Natural killer cell (primary cell): ENCODE measurements around the gene ZFR2. TPM values are rescaled to one million over a fixed set of nuclear protein-coding genes. Genes with fewer than 3 reads are reported as not detected.

ENCODE experiments used
- ATAC-seq, 3 donors: fragments of 150-1000 bp in 2 of 3; fragments of 200-7000 bp in 1 of 3; cut with Tn5 transposase; 1 replicate in 1 of 3; 2 replicates in 2 of 3; pipeline ENCODE4 v1.10.0; 2021; ENCODE audit warnings: mild to moderate bottlenecking in 2 of 3, moderate library complexity in 2 of 3
- DNase-seq, 2 donors: peaks; one replicate each; pipeline versions ENCODE4 v3.0.0 to v3.0.0-alpha.2; 2013 to 2021; ENCODE audit warnings: mixed read lengths in 1 of 2
- H3K27ac ChIP-seq: one replicate; pipeline ENCODE4 v1.5.1; 2013; ENCODE audit warnings: mild to moderate bottlenecking, low read length
- H3K27me3 ChIP-seq: one replicate; pipeline ENCODE4 v1.6.1; 2013; ENCODE audit warnings: low read length; ENCODE audit not compliant: control insufficient read depth, insufficient read depth
- H3K36me3 ChIP-seq: one replicate; pipeline ENCODE4 v1.6.1; 2013; ENCODE audit warnings: low read length; ENCODE audit not compliant: control insufficient read depth, insufficient read depth
- H3K4me1 ChIP-seq: one replicate; pipeline ENCODE4 v1.6.1; 2013; ENCODE audit warnings: low read length; ENCODE audit not compliant: control insufficient read depth, insufficient read depth
- H3K4me3 ChIP-seq: one replicate; pipeline ENCODE4 v1.5.1; 2013; ENCODE audit warnings: low read length
- H3K9me3 ChIP-seq: one replicate; pipeline ENCODE4 v1.6.1; 2013; ENCODE audit warnings: low read length; ENCODE audit not compliant: control insufficient read depth, insufficient read depth
- H3K27ac Mint-ChIP-seq, 2 donors: one replicate each; pipeline ENCODE4 v1.8.0; 2022; ENCODE audit warnings: mild to moderate bottlenecking in 2 of 2, mixed read lengths in 2 of 2, moderate library complexity in 1 of 2
- H3K27me3 Mint-ChIP-seq, 2 donors: one replicate each; pipeline ENCODE4 v1.8.0; 2022; ENCODE audit warnings: low read depth in 2 of 2, mixed read lengths in 2 of 2
- H3K36me3 Mint-ChIP-seq: one replicate; pipeline ENCODE4 v1.8.0; 2022; ENCODE audit warnings: mixed read lengths
- H3K4me1 Mint-ChIP-seq, 2 donors: one replicate each; pipeline ENCODE4 v1.8.0; 2022; ENCODE audit warnings: mixed read lengths in 2 of 2
- H3K4me3 Mint-ChIP-seq: one replicate; pipeline ENCODE4 v1.8.0; 2022; ENCODE audit warnings: mild to moderate bottlenecking, moderate library complexity, mixed read lengths
- H3K9me3 Mint-ChIP-seq, 2 donors: one replicate each; pipeline ENCODE4 v1.8.0; 2022; ENCODE audit warnings: mixed read lengths in 2 of 2
- CTCF ChIP-seq: fragments of 200-600 bp; IDR thresholded peaks from one replicate; pipeline ENCODE4 v1.8.0; 2022; ENCODE audit warnings: antibody characterized with exemption
- WGBS: methylation state at CpG from one replicate; pipeline ENCODE4 v1.1.7; 2013; ENCODE audit warnings: missing lambda C conversion rate; ENCODE audit not compliant: insufficient coverage; 5-methylcytosine and 5-hydroxymethylcytosine counted together
- intact Hi-C: fragments of 100-400 bp; cut with micrococcal nuclease; formaldehyde crosslinking; loops from one replicate; pipeline ENCODE4 v1.14.2; 2022
- total RNA-seq, 4 donors: library from RNA; stranded (reverse); fragments of 120-200 nt in 1 of 4; gene quantifications; one replicate each; pipeline versions ENCODE4 v1.2.3 to v1.2.4, GENCODE V29; 2013 to 2022

ZFR2 gene
- total RNA-seq, 3 donors from 2014 or later (not counting 1 experiment from before 2014, with no cell fraction given), result 1.6 to 4.4 (median 1.7) TPM

GRCh38 chr19:3825286-3825956 is 43.4 kb downstream of the ZFR2 start:
- no peaks in the 10 kb centered on the region for H3K27me3 Mint-ChIP-seq
- Histone ChIP-seq H3K27me3 (no peaks in the 10 kb centered on the region), H3K4me3 (no peak overlapping the region), H3K9me3 (no peaks in the 10 kb centered on the region), H3K27ac (no peak overlapping the region), H3K4me1 (peaks cover 24% of the 10 kb centered on the region), H3K36me3 (no peaks in the 10 kb centered on the region)
- no peaks in the 10 kb centered on the region for H3K9me3 Mint-ChIP-seq
- no peak overlapping the region for H3K4me3 Mint-ChIP-seq
- H3K4me1 Mint-ChIP-seq, result peaks cover 5 to 15% of the 10 kb centered on the region in 2 donors
- no peak for TF ChIP-seq CTCF
- H3K27ac Mint-ChIP-seq, result peak overlapping the region in 1 of 2 donors; percentile 15
- ATAC-seq, result no peak
- intact Hi-C loops, result no loop called here
- no peaks in the 10 kb centered on the region for H3K36me3 Mint-ChIP-seq
- no peak for DNase-seq
- WGBS, result 85% methylated on average over 31 of the region's 32 CpGs

- Histone ChIP-seq H3K27me3 (no peaks in the 10 kb centered on the region), H3K27ac (no peak overlapping the region), H3K4me1 (peaks cover 28% of the 10 kb centered on the region), H3K9me3 (no peaks in the 10 kb centered on the region), H3K4me3 (no peak overlapping the region), H3K36me3 (no peaks in the 10 kb centered on the region)
- intact Hi-C loops, result loop anchor here (5.0 kb wide), 1 partner anchor 101 kb away; no protein-coding TSS in a partner anchor
- Mint-ChIP-seq H3K36me3 (no peaks in the 10 kb centered on the region), H3K4me3 (no peak overlapping the region), H3K4me1 (peaks cover 5 to 28% of the 10 kb centered on the region in 2 donors), H3K9me3 (no peaks in the 10 kb centered on the region), H3K27ac (no peak overlapping the region), H3K27me3 (no peaks in the 10 kb centered on the region)
- ATAC-seq (no peak), DNase-seq (no peak)
- 96% methylated on average over 10 of the region's 10 CpGs for WGBS
- TF ChIP-seq CTCF, result no peak
Measured at GRCh38 chr19:3823350-3823713, 45.5 kb downstream of the ZFR2 start.

- intact Hi-C loops, result loop anchor here (1.0 to 5.0 kb wide), 3 partner anchors 40 to 101 kb away; partner anchors contain the start of gene MRPL54
- no peak for TF ChIP-seq CTCF
- no peaks in the 10 kb centered on the region for H3K27me3 Mint-ChIP-seq
- DNase-seq (no peak), ATAC-seq (no peak)
- H3K4me1 Mint-ChIP-seq, result peaks cover 7 to 31% of the 10 kb centered on the region in 2 donors
- H3K36me3 ChIP-seq, result no peaks in the 10 kb centered on the region
- no peaks in the 10 kb centered on the region for H3K9me3 ChIP-seq
- peaks cover 33% of the 10 kb centered on the region for H3K4me1 ChIP-seq
- H3K27ac Mint-ChIP-seq, result no peak overlapping the region
- no peak overlapping the region for H3K4me3 Mint-ChIP-seq
- H3K27me3 ChIP-seq, result no peaks in the 10 kb centered on the region
- no peaks in the 10 kb centered on the region for H3K36me3 Mint-ChIP-seq
- H3K9me3 Mint-ChIP-seq, result no peaks in the 10 kb centered on the region
- no peak overlapping the region for H3K27ac ChIP-seq
- 92% methylated on average over 26 of the region's 26 CpGs for WGBS
- no peak overlapping the region for H3K4me3 ChIP-seq
Measured at GRCh38 chr19:3822683-3823349, 46.0 kb downstream of the ZFR2 start.
